ENCODE results near the gene TXNRD1.

The TXNRD1 gene

DNA sequence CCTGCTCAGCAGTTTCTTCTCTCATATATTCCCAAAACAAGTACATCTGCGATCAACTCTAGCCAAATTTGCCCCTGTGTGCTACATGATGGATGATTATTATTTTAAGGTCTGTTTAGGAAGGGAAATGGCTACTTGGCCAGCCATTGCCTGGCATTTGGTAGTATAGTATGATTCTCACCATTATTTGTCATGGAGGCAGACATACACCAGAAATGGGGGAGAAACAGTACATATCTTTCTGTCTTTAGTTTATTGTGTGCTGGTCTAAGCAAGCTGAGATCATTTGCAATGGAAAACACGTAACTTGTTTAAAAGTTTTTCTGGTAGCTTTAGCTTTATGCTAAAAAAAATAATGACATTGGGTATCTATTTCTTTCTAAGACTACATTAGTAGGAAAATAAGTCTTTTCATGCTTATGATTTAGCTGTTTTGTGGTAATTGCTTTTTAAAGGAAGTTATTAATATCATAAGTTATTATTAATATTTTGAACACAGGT is 133.5 kb downstream of the TXNRD1 start:
- no peak overlapping the region for H3K4me3 Mint-ChIP-seq
- no peak overlapping the region for H3K27ac Mint-ChIP-seq
- peaks cover 19% of the 10 kb centered on the region for H3K36me3 Mint-ChIP-seq
- H3K27me3 Mint-ChIP-seq = no peaks in the 10 kb centered on the region
- no peaks in the 10 kb centered on the region for H3K4me1 Mint-ChIP-seq
- no peaks in the 10 kb centered on the region for H3K9me3 Mint-ChIP-seq

DNA sequence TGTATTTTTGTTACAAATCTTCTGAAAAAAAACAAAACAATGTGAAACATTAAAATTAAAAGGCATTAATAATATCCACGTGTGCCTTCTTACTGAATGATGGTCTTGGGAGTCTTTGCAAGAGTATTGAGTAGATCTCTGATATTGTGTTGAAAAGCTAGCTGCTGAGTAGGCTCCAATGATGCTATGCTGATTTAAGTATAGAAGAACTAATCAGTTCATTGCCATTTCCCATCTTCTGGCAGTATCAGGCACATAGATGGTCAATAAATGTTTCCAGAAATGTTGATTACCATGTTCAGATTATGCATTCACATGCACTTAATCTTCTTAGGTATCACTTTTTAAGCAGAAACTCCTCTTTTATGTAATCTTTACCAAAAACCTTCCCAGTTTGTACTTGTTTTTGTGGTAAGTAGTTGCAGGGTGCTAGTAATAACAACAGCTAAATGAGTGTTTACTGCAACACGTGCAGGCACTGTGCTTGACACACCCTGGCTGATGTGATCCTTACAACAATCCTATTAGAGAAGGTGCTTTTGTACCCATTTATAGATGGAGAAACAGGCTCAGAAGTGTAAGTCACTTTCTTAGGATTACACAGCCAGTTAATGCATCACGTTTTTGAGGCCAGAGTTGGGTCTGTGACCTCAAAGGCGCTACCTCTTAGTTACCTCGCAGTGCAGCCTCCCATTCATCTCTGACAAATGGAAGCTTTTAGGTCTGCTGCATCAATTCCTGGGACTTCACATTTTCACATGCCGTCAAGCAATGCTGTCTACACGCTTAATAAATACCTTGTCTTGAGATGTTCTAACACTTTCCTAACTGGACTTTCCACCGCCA is 134.9 kb downstream of the TXNRD1 start:
- Mint-ChIP-seq H3K4me3 (no peak overlapping the region), H3K36me3 (peaks cover 17% of the 10 kb centered on the region), H3K9me3 (no peaks in the 10 kb centered on the region), H3K4me1 (no peaks in the 10 kb centered on the region), H3K27ac (no peak overlapping the region), H3K27me3 (no peaks in the 10 kb centered on the region)

- H3K36me3 Mint-ChIP-seq = peaks cover 17% of the 10 kb centered on the region
Observed at GRCh38 chr12:104351057-104351983, 135.7 kb downstream of the TXNRD1 start.

GRCh38 chr12:104352106-104352713 is 136.6 kb downstream of the TXNRD1 start:
- H3K27ac Mint-ChIP-seq = no peak overlapping the region
- H3K4me1 Mint-ChIP-seq = no peaks in the 10 kb centered on the region
- H3K36me3 Mint-ChIP-seq = peaks cover 16% of the 10 kb centered on the region
- H3K27me3 Mint-ChIP-seq = no peaks in the 10 kb centered on the region
- no peak overlapping the region for H3K4me3 Mint-ChIP-seq
- no peaks in the 10 kb centered on the region for H3K9me3 Mint-ChIP-seq

More at GRCh38 chr12:104351057-104351983, 135.7 kb downstream of the TXNRD1 start:
- Mint-ChIP-seq H3K27ac (no peak overlapping the region), H3K27me3 (no peaks in the 10 kb centered on the region), H3K4me1 (no peaks in the 10 kb centered on the region), H3K9me3 (no peaks in the 10 kb centered on the region), H3K4me3 (no peak overlapping the region)

DNA sequence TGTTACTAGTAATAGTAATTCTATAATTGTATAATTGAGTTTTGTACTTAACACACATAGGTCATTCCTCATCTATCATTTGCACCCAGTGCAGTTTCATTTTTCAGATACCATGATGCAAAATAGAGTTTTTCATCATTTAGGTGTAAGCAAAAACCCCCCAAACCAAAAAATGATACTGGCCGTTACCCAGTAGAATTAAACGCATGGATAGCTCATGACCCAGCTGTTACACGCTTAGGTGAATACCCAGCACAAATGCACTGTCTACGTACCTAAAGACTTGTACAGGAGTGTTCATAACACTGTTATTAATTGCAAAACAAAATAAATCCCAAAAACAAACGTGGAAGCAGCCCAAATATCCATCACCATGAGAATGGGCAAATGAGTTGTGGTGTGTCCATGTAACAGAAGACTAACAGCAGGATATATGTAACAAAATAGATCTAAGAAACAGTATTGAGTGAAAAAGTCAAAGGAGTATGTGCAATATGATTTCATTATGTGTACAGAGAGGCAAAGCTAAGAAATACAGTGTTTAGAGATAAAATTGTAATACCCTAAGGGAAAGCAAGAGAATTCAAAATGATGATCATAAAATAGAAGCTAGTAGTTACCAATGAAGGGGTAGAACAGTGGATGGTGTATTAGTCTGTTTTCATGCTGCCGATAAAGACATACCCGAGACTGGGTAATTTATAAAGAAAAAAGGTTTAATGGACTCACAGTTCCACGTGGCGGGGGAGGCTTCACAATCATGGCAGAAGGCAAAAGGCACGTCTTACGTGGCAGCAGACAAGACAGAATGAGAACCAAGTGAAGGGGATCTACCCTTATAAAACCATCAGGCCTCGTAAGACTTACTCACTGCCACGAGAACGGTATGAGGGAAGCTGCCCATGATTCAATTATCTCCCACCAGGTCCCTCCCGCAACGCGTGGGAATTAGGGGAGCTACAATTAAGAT is 137.7 kb downstream of the TXNRD1 start:
- H3K27ac Mint-ChIP-seq = no peak overlapping the region
- H3K27me3 Mint-ChIP-seq = no peaks in the 10 kb centered on the region
- H3K4me1 Mint-ChIP-seq = no peaks in the 10 kb centered on the region
- H3K9me3 Mint-ChIP-seq = no peaks in the 10 kb centered on the region
- H3K36me3 Mint-ChIP-seq = peaks cover 12% of the 10 kb centered on the region
- H3K4me3 Mint-ChIP-seq = no peak overlapping the region

DNA sequence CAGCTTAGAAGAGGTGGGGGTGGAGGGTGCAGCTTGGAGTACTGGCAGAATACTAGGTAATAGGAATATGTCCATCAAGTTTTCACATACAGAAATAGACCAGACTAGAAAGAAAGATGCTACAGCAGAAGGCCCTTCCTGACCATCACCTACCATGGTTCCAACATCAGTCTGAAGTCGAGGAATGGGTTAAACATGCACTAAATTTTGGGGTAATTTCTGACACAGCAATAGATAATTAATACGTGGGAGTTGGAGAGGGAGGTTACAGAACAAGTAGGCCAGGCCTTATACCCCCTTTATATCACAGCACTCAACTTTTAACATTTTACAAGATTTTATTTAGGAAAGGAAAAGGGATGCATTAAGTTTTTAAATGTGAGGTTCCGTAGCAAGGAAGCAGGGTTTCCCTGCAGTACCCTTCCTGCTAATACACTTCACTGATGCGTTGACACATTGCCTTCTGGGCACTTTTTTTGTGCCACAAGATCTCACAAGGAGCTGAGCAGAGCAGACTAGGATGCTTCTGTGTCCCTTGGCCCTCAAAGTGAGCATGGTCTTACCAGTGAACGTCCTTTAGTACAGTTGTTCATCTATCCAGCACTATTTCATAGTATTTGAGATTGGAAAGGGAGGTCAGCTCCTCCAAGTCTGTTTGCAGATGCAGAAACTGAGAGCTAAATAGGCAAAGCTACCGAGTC is 138.7 kb downstream of the TXNRD1 start:
- Mint-ChIP-seq H3K27ac (no peak overlapping the region), H3K4me1 (no peaks in the 10 kb centered on the region), H3K9me3 (no peaks in the 10 kb centered on the region), H3K36me3 (peaks cover 9% of the 10 kb centered on the region), H3K27me3 (no peaks in the 10 kb centered on the region), H3K4me3 (no peak overlapping the region)

DNA sequence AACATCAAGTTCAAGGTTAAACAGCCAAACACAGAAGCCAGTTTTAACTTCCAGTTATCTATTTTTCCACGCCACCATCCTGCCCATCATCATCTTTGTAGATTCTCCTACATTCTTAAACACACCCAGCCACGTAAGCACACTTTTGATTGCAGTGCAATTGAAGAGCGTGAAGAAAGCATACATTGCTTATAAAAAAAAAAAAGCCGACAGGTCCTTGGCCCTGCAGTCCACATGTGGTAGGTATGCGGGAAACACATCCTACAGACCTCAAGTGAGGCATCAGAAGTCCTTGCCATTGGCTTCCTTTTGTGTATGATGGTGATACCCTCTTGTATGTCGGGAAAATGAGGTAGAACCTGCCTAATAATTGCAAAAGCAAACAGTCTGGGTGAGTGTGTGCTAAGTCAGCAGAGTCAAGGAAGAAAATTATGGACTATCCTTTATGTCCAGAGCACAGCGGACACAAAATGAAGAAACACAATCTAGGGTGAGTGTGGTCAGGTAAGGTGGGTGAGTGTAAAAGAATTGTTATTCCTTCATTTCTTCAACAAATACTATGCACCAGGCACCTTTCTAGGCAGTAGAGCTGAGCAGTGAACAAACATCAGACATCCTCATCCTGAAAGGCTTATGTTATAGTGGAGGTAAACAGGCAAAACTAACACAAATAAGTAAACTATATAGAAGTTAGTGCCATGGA is 139.4 kb downstream of the TXNRD1 start:
- H3K27ac Mint-ChIP-seq = peak overlapping the region; percentile 19
- no peak overlapping the region for H3K4me3 Mint-ChIP-seq
- peaks cover 9% of the 10 kb centered on the region for H3K36me3 Mint-ChIP-seq
- H3K4me1 Mint-ChIP-seq = no peaks in the 10 kb centered on the region
- no peaks in the 10 kb centered on the region for H3K9me3 Mint-ChIP-seq
- H3K27me3 Mint-ChIP-seq = no peaks in the 10 kb centered on the region

- Mint-ChIP-seq H3K27ac (peak overlapping the region; percentile 4), H3K4me3 (no peak overlapping the region), H3K36me3 (peaks cover 9% of the 10 kb centered on the region), H3K4me1 (no peaks in the 10 kb centered on the region), H3K27me3 (no peaks in the 10 kb centered on the region), H3K9me3 (no peaks in the 10 kb centered on the region)
Observed at GRCh38 chr12:104355630-104356029, 140.1 kb downstream of the TXNRD1 start.

DNA sequence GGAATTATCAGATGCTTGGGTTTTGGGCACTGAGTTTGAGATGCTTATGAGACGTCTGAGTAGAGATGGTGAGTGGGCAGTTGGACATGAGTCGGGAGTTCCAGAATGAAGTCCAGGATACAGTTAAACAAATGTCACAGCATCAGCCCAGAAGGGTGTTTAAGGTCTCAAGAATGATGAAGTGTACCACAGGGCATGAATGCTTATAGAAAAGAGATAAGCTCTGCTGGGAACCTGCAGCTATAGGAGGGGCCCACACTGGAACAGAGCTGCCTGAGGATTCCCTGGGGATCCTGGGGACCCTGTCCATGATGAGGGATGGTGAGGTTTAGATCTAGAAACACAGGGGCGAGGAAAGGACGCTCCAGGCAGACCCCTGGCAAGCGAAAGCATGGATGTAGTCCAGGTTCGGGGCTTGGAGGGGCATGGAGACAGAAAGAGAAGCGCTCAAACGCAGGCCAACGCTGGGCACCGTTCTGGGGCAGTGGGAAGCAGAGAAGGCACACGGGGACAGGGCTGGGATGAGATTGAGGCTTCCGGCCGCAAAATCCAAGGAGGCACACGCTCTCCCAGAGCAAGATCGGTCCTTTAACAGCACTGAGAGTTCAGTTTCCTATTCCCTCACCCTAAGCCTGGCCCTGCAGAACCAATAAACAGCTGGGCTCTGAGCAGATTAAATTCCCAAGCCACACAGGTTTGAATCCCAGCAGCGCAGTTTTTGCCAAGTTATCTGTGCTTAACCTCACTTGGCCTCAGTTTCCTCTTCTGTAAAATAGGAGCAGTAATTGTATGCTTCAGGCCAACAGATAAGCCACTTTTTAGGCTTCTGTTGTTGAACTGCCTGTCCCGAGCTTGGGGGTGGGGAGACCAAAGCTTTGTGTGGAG is 140.9 kb downstream of the TXNRD1 start:
- H3K27me3 Mint-ChIP-seq = no peaks in the 10 kb centered on the region

DNA sequence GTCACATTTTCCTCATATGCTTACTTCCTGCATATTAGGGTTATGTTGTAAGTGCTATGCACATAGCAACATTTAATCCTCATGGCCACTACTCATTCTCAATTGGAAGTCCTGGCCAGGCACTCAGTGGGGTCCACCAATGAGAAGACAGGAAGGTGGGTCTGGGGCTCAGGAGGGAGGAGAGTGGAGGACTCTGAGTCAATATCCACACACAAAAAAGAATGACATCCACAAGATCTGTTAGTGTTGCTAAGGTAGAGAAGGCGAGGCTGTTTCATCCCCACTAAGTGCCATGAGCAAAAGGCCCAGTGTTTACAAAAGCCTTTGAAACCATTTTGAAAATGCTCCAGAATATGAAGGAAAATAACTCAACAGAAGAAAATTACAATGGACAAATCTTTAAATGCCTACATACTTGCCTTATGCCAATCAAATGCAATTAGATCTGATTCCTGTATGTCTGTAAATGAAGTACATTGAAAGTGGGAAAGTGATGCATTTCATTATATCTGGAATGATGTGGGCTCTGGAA is 141.9 kb downstream of the TXNRD1 start:
- H3K27me3 Mint-ChIP-seq = no peaks in the 10 kb centered on the region
- H3K27ac Mint-ChIP-seq = peak overlapping the region; percentile 26
- H3K9me3 Mint-ChIP-seq = no peaks in the 10 kb centered on the region
- no peak overlapping the region for H3K4me3 Mint-ChIP-seq
- H3K4me1 Mint-ChIP-seq = no peaks in the 10 kb centered on the region
- H3K36me3 Mint-ChIP-seq = peaks cover 2% of the 10 kb centered on the region

More for the DNA sequence above, 140.9 kb downstream of the TXNRD1 start:
- H3K36me3 Mint-ChIP-seq = peaks cover 4% of the 10 kb centered on the region
- H3K4me1 Mint-ChIP-seq = no peaks in the 10 kb centered on the region
- no peak overlapping the region for H3K4me3 Mint-ChIP-seq
- H3K9me3 Mint-ChIP-seq = no peaks in the 10 kb centered on the region
- H3K27ac Mint-ChIP-seq = peak overlapping the region; percentile 4

- no peaks in the 10 kb centered on the region for H3K27me3 Mint-ChIP-seq
- peak overlapping the region; percentile 19 for H3K27ac Mint-ChIP-seq
- H3K4me3 Mint-ChIP-seq = no peak overlapping the region
- H3K36me3 Mint-ChIP-seq = peaks cover 2% of the 10 kb centered on the region
- H3K9me3 Mint-ChIP-seq = no peaks in the 10 kb centered on the region
- no peaks in the 10 kb centered on the region for H3K4me1 Mint-ChIP-seq
Observed at GRCh38 chr12:104358353-104359003, 142.9 kb downstream of the TXNRD1 start.

- no peak overlapping the region for H3K27ac Mint-ChIP-seq
- no peaks in the 10 kb centered on the region for H3K27me3 Mint-ChIP-seq
- H3K9me3 Mint-ChIP-seq = no peaks in the 10 kb centered on the region
- H3K4me3 Mint-ChIP-seq = no peak overlapping the region
- H3K36me3 Mint-ChIP-seq = peaks cover 2% of the 10 kb centered on the region
- H3K4me1 Mint-ChIP-seq = no peaks in the 10 kb centered on the region
Observed at GRCh38 chr12:104359216-104359615, 143.6 kb downstream of the TXNRD1 start.
